ENCODE data around the gene GPR148.

Gene GPR148

DNA sequence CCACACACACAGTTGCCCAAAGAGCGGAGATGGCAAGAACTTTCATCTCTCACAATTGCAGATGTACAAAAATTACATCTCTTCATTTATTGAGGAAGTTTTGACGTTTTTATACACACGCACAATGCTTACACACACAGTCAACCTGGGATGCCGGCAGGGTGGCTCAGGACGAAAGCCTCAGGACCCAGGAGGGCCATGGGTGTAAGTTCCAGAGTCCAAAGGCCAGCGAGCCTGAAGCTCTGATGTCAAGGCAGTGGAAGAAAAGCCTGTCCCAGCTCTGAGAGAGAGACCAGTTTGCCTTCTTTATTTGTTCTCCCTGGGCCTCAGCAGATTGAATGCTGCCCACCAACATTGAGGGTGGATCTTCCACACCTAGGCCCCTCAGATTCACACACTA, 36.6 kb downstream of the GPR148 start:
- Histone ChIP-seq H3K27me3 (replicated peaks) (no peaks in the 10 kb centered on the region), H3K4me3 (ENCODE audit: low read depth, low read length) (no peak overlapping the region), H3K27ac (no peak overlapping the region), H3K36me3 (replicated peaks) (no peaks in the 10 kb centered on the region)
- in situ Hi-C loops (cut with HindIII; ENCODE audit: low pct_ligation_motif_present, low sequenced_read_pairs) = no loop called here
- TF ChIP-seq, protein P1, sequence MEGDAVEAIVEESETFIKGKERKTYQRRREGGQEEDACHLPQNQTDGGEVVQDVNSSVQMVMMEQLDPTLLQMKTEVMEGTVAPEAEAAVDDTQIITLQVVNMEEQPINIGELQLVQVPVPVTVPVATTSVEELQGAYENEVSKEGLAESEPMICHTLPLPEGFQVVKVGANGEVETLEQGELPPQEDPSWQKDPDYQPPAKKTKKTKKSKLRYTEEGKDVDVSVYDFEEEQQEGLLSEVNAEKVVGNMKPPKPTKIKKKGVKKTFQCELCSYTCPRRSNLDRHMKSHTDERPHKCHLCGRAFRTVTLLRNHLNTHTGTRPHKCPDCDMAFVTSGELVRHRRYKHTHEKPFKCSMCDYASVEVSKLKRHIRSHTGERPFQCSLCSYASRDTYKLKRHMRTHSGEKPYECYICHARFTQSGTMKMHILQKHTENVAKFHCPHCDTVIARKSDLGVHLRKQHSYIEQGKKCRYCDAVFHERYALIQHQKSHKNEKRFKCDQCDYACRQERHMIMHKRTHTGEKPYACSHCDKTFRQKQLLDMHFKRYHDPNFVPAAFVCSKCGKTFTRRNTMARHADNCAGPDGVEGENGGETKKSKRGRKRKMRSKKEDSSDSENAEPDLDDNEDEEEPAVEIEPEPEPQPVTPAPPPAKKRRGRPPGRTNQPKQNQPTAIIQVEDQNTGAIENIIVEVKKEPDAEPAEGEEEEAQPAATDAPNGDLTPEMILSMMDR (IDR thresholded peaks at IDR 0.05; ENCODE audit: low read depth, low read length, missing control alignments) = no peak
- no peak for DNase-seq

DNA sequence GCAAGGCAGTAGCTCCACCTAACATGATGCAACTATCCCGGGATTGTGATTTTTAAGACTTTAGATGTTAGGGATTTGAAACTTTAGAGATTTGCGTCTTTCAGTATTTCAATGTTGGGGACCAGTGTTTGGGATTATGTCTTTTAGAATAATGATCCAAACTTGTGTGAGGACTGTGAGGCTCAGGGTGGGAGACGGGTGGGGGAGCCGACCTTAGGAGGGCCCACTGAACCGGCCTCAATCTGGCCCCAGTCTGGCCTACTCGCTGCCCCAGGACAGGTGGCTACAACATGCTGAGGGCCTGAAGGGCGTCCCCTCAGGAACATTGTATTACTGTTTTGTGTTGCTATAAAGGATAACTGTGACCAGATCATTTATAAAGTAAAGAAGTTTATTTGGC, 37.2 kb downstream of the GPR148 start:
- Histone ChIP-seq H3K36me3 (replicated peaks) (no peaks in the 10 kb centered on the region), H3K27ac (no peak overlapping the region), H3K27me3 (replicated peaks) (no peaks in the 10 kb centered on the region), H3K4me3 (ENCODE audit: low read depth, low read length) (no peak overlapping the region)
- DNase-seq = no peak
- in situ Hi-C loops (cut with HindIII; ENCODE audit: low pct_ligation_motif_present, low sequenced_read_pairs) = no loop called here
- TF ChIP-seq, protein P1 (IDR thresholded peaks at IDR 0.05; ENCODE audit: low read depth, low read length, missing control alignments) = no peak

DNA sequence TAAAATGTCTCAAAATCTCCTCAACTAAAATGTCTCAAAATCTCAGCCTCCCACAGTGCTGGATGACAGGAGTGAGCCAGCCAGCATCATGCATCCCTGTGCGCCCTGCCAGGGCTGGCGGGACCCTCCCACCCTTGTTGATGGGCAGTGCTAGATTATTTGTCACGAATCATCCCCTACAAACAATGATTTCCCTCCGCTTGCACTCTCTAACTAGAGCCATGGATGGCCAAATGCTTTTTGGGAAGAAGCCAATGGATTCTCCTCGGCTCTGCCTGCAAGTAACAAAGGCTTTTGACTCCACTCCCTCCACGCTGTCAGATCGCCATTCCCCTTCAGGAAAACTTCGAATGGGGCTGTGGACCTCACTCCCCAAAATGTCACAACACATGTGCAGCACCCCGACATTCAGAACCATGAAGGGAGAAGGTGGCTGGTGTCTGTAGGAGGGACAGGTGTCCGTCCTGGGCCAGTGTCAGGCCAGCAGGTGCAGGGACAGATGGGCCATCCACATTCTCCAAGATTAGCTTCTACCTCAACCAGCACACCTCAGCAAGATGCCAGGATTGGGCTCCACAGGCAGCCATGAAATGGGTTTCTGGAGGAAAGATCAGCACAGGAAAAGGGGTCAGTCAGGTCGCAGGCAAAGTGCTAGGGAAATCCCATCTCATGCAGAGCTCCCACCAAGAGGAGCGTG, 38.0 kb downstream of the GPR148 start:
- in situ Hi-C loops (cut with HindIII; ENCODE audit: low pct_ligation_motif_present, low sequenced_read_pairs) = no loop called here
- Histone ChIP-seq H3K4me3 (ENCODE audit: low read depth, low read length) (no peak overlapping the region), H3K27me3 (replicated peaks) (no peaks in the 10 kb centered on the region), H3K27ac (no peak overlapping the region), H3K36me3 (replicated peaks) (no peaks in the 10 kb centered on the region)
- no peak for DNase-seq
- TF ChIP-seq, protein P1 (IDR thresholded peaks at IDR 0.05; ENCODE audit: low read depth, low read length, missing control alignments) = no peak

DNA sequence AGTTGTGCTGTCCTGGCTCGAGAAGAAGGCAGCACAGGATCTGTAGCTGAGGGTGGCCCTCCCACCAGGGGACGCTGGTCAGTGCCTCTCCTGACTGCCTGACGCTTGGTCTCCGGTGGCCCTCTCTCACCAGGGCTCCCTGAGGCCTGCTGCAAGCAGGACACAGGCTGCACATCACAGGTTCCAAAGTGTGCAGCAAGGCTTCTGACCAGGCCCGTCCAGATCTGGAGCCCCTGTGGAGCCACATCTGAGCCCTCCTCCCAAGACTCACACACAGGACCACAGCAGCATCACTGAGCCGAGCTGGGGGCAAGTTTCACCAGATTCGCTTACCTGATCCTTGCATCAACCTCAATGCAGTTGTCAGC, 38.5 kb downstream of the GPR148 start:
- TF ChIP-seq, protein P1 (IDR thresholded peaks at IDR 0.05; ENCODE audit: low read depth, low read length, missing control alignments) = no peak
- H3K27me3 ChIP-seq (replicated peaks) = no peaks in the 10 kb centered on the region
- in situ Hi-C loops (cut with HindIII; ENCODE audit: low pct_ligation_motif_present, low sequenced_read_pairs) = no loop called here
- DNase-seq = no peak
- no peak overlapping the region for H3K4me3 ChIP-seq (ENCODE audit: low read depth, low read length)
- H3K27ac ChIP-seq = no peak overlapping the region
- no peaks in the 10 kb centered on the region for H3K36me3 ChIP-seq (replicated peaks)

DNA sequence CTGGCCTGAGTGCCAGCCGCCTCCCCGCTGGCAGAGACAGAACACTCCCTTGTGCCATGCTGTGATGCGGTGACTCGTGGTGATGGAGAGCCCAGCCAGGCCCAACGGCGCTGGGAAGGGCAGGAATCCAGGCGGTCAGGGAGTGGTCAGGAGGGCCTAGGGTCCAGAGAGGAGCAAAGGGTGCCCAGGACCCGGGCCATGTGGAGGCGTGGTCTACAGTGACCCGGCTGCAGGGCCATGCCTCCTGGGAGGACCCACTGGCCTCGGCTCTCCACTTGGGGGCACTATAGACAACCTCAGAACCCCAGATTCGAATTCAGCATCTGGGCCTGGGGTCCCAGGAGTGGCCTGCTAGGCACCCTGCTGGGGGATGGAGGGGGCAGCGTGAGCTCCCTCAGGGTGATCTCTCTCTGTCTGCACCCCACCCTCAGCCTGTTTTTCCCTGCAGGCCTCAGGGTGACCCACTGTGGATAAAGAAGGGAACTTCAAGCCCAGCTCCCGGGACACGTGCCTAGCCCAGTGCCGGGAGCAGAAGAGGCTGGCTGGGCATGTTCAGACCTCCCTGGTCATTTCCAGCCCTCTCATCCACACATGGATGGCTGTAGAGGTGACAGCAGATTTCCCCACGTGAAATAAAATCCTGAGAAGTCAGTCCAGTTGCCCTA, 39.5 kb downstream of the GPR148 start:
- Histone ChIP-seq H3K36me3 (replicated peaks) (no peaks in the 10 kb centered on the region), H3K27me3 (replicated peaks) (no peaks in the 10 kb centered on the region), H3K27ac (no peak overlapping the region), H3K4me3 (ENCODE audit: low read depth, low read length) (no peak overlapping the region)
- in situ Hi-C loops (cut with HindIII; ENCODE audit: low pct_ligation_motif_present, low sequenced_read_pairs) = no loop called here
- DNase-seq = no peak
- TF ChIP-seq, protein P1 (IDR thresholded peaks at IDR 0.05; ENCODE audit: low read depth, low read length, missing control alignments) = no peak

Data from brain microvascular endothelial cell (primary cell).